CD4-positive, alpha-beta T cell treated with Interferon alpha-2 for 1 hour (primary cell): ENCODE measurements around the gene AP1S2.
"Not testable (repeated sequence)": the region's sequence is repeated elsewhere in the genome, so short reads cannot be mapped to it uniquely, and the experiment has no call there.

Experiments used
- DNase-seq, 2 donors: peaks; one replicate each; pipeline ENCODE4 v3.0.0-alpha.2; 2020 to 2022

The AP1S2 gene

DNA sequence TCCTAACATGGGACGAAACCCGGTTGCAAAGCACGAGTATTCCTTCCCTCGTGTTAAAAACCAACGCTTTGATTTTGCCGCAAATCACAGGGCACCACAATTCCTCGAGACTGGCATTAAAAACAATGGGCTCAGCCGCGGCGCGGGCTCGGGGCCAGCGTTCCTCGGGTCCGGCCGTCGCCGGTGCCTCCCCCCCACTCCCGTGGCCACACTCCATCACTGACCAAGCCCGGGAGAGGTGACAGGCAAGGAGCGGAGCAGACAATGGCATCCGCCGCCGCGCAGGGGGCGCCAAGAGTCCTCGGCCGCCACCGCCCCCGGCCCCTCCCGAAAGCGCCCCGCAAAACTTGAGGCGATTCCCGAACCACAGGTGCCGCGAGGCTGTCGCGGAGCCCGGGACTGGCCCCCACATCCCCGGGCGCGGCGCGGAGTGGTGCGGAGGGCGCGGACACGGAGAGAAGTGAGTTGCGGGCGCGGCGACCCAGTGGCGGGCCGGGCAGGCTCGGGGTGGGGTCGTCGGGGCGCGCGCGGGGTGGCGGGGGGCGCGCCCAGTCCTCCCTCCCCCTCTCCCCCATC is 445 bp downstream of the AP1S2 start:
- DNase-seq, result peak; percentile 38 to 53

DNA sequence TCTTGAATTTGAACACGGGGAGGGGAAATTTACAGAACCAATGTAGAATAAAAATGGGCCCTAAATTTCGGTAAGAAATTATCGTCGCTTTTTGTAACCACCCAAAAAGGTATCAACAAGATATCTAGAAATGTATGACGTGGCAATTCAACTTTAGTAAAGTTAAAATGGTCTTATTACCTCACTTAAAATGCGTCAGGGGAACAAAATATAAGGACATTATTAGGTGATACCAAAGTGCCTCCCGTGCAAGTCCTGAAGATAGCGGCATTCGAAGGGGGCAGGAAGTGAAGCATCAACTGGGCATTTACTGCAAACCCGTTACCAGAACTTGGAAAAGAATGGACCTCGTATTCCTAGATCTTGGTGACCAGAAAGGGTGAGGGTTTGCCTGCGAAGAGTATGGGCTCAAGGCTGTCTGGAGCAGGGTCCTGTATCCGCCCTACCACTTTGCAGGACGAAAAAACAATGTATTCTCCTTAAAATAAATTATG is 980 bp downstream of the AP1S2 start:
- peak in 1 of 2 donors; percentile 1 for DNase-seq

DNA sequence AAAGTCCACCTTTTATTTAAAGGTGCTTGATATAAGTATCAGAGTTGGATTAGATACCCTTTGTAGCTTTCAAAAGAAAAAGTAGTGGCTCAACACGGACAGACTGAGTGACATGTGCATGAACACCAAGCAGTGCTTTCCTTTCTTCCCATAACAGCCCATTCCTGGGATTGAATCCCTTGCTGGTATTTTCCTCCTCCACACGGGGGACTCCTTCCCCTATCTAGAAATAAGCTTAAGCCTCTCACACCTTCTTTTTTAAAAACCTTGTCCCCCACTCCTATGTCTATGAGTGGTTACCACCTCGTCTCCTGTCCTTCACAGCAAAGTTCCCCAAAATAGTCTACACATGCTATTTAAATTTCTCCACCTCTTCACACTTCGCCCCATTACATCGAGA is 5.1 kb downstream of the AP1S2 start:
- DNase-seq, result no peak

DNA sequence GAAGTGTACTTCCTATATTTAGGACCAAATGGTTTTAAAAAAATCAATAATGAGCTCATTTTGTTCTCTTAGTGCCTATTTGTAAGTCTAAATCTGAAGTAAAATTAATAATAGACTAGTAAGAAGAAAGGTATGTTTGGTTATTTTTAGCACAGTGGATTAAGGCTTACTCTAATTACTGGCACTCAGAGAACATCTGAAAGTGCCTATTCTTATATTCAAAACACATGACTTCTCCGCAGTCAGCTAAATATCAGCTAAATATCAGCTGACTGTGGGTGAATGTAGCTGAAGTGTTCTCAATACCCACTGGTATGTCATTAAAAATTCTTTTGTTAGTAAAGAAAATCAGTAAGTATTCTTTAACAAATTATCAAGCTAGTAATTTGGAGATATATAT is 6.0 kb downstream of the AP1S2 start:
- no peak for DNase-seq

DNA sequence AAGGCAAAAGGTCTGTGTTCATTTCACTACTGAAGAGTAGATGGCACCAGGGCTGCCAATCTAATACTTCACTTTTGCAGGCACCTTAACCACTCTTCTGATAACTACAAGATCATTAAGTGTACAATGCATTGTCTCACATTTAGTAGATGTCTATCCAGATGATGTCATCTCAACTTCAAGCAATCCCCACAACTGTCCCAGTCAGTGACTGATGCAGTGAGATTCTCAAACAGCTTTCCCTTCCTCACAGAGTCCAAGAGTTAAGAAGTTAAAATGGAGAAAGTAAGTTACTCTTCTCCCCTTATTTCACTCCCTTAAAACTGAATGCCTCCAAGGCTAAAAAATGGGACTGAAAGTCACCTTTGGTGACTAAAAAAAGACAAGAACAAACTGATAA is 10.7 kb downstream of the AP1S2 start:
- no peak for DNase-seq

DNA sequence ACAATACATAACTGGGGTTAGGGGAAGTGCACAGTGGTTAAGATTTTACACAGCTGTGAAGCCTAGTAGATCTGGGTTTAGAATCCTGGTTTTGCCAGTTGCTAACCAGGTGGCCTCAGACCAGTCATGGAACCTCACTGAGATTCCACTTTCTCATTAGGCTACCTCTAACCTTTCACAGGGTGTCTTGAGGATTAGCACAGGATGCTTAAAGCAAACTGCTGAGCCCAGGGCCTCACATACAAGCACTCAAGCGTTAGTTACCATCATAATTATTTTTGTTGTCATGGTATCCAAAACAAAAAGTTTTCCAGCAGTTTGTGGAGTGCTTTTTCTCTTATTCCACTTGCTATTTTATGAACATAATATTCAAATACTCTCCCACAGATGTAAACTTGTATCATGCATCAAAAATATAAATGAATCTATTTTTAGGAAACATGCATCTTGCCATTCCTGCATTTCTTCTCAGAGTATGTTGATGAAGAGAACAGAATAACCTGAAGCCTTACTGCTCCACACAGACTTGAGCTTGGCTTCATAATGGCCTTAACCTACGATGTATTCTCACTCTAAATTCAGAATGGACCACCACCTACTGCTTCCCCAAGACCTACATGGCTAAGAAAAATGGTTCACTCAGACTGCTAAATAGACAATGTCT is 12.6 kb downstream of the AP1S2 start:
- DNase-seq, result no peak

DNA sequence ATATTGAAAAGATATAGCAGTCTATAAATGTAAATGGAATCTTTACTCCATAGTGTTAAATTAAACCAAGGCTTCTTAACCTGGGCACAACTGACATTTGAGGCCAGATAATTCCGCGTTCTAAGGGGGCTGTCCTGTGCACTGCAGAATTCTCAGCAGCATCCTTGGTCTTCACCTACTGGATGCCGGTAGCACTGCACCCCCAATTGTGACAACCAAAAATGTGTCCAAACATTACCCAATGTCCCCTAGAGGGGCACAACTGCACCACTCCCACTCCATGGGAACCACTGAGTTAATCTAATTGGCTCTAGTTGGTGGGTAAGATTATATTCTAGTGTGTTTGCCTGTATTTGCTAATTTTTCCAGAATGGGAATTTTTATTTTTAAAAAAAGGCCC is 16.6 kb downstream of the AP1S2 start:
- peak in 1 of 2 donors; percentile 20 for DNase-seq

DNA sequence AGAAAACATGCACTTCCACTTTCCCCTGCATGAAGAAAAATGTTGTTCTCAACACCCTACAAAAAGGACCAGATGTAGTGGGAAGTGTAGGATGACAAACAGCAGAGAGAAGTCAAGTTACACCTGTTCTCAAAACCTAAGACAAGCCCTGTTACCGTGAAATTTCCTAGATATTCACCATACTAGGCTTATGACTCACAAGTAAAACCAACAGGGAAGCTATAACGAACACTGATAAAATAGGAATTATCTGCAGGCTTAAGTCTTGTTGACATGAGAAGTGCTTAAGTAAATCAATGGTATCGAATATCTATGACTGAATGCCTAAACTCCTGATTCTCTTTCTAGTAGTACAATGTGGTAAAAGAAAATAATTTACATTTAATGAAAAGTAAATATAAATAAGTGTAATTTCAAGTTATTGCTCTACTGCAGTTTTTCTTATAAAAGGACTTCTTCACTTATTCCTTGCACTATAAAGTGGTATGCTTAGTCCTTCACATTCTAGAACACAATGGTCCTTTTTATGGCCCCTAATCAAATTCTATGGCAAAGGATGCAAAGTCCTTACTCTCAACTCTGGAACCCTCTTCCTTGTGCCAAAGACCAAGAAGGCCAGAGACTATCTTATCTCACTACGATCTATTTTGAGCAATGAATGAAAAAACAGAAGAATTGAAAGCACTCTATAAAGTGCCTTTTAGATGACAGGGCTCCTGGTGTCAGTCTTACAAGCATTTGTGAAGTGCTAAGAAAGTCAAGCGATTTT is 19.6 kb downstream of the AP1S2 start:
- DNase-seq, result no peak

DNA sequence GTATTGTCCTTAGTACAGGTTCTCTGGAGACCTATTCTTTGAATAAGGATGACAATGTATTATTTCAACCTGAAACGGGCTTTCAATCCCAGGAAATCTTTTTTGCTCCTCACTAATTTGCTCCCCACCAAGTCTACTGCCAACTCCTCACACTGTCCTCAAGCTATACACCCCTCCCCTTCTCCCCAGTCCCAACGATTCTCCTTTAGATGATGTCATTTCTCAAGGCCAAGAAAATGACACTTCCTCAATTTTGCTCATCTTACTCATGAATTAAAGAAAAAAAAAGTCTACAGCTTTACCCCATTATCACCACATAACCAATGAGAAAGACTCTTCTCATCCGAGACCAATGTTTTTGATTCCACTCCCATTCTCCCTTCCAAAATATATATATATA is 20.6 kb downstream of the AP1S2 start:
- no peak for DNase-seq

DNA sequence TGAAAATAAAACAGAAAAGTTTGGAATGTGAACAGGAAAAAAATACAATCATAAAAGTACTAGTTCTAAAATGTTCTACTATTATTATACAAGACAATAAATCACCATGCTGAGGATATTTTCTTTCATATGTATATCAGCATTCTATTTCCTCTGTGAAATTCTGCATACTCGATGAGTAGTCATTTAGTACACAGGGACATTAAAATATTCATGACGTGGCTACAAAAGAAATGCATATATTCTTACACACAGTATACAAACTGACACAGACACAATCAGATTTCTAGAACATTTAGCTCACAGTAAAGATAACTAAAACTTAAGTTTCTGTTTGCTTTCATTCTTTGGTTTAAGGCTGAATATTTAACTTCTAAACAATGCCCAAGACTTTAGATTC is 23.3 kb downstream of the AP1S2 start:
- DNase-seq, result not testable (repeated sequence)

DNA sequence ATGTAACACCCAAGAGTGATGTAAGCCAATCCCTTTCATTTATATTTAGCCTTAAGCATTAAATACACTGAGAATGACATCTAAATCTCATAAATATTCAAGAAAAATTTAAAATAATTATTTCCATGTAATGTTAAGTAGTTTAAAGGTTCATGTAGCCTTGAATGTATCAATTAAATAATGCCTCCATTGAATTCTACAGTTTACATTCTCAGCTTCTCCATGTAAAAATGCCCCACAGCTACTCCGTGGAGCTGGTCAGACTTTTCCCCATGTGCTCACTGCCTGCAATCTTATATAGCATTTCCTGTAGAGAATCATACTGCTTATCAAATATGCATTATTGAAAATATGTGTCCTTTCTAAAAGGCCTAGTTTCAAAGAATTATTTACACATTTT is 25.4 kb downstream of the AP1S2 start:
- no peak for DNase-seq

DNA sequence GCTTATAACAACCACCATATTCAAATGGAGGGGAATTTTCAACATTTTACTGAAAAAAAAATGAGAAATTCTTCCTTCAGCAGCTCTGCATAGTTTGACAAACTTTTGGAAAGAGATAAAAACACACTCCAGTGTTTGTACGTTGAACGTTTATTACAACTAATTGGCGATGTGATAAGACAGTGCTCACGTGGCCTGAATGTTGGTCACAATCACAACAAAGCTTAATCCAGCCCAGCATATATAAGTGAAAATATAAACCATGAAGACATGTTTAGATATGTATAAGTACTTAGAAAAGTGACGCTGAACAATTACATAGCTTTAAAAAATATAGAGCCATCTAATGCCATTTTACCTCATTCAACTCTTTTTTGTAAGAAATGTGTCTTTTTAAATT is 28.7 kb downstream of the AP1S2 start:
- no peak for DNase-seq

DNA sequence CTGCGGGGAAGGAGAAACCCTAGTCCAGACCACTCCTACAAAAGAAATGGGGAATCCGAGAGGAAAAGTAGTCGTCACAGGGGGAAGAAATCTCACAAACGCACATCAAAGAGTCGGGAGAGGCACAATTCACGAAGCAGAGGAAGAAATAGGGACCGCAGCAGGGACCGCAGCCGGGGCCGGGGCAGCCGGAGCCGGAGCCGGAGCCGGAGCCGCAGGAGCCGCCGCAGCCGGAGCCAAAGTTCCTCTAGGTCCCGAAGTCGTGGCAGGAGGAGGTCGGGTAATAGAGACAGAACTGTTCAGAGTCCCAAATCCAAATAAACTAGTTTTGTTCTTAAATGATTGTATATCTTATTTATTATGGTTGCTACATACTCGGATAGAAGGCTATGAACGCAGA is 31.7 kb downstream of the AP1S2 start:
- no peak for DNase-seq

DNA sequence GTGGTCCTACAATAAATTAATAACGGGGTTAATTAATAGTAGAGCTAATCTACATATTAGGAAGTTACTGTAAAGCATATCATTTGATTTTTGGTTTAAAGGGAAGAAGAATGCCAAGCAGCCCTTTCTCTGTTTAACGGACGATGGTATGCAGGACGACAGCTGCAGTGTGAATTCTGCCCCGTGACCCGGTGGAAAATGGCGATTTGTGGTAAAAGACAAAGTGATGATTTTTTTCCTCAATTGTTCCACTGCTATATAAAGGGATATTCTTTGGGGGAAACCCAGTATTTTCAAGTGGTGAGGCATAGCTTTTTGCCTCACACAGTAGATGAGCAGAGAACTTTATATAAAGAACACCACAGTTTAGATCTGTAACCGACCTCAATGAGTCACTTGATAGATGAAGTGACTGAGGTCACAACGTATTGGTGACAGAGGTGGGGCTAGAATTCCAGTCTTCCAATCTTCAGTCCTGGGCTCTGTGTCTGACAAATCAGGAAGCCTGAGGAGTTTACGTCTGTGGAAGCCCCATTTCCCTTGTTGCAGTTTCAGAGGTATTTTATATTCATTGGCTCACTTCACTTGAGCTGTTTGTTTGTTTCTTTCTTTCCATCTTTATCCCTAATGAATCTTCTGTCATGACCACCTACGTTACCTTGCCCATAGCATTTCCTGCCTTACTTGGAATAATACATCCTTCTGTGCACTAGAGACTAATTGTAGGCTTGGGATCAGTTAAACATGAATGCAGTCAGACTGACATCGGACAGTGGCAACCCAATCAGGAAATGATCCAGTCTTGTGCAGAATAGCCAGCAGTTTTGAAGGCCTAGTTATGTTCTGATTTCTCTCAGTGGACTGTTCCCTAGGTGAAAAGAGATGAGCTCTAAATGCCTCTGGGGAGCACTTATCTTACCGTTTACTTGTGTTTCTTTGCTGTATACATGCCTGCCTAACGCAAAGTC is 34.2 kb downstream of the AP1S2 start:
- DNase-seq, result no peak

DNA sequence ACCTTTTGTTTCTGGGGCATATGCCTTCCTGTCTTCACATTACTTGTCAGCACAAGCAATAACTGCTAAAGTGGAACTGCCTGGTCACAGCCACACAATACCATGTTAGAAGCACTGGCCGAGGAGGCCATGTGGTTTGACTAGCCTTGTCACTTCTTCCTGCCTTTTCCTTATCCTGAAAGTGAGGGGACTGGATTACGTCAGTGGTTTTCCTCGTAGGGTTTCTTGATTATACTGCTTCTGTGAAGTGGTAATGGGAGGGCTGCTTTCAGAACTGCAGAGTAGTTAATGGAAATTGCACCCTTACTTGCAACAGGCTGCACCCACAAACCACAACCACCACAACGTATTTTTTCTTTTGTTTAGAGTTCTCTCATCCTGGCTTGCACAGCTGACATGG is 37.7 kb downstream of the AP1S2 start:
- peak; percentile 32 to 66 for DNase-seq

DNA sequence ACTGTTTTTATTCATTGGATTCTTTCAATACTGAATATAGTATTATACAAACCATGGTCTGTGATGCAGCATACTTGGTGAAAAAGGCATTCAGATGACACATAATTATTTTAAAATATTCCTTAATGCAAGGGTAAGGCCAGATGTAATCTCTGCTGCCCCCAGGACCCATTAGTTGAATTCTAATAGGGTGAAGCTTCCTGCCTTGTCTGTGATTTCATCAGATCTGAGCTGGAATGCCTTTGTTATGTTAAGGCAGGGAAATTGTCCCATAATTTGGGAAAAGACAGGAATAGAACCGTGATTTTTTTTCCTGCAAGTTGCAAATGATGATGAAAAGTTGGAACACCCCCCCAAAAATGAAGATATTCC is 38.2 kb downstream of the AP1S2 start:
- DNase-seq, result no peak

DNA sequence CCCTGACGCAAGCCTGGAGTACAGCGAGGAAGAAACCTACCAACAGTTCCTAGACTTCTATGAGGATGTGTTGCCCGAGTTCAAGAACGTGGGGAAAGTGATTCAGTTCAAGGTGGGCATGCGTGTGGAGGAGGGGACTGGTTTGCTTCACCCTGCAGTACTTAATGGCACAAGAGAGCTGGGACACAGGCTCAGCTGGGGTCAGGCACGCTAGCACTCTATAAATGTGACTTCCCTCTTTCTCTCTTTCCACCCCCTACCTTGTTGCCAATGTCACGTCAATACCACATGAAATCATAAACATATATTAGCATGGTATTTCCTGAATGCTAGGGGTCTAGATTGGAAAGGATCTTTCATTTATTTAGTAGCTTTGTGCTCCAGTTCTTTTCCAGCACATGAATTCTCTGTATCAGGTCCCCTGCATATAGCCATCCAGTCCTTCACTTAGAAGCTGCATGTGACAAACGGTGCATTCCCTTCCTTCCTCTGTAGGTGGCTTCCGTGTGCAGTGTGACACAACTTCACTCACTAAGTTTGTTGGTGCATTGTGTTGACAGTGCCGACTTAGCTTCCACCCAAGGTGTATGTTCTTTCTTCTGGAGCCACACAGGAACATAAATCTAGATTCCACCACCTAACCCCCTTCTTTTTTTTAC is 38.7 kb downstream of the AP1S2 start:
- peak; percentile 20 to 44 for DNase-seq

DNA sequence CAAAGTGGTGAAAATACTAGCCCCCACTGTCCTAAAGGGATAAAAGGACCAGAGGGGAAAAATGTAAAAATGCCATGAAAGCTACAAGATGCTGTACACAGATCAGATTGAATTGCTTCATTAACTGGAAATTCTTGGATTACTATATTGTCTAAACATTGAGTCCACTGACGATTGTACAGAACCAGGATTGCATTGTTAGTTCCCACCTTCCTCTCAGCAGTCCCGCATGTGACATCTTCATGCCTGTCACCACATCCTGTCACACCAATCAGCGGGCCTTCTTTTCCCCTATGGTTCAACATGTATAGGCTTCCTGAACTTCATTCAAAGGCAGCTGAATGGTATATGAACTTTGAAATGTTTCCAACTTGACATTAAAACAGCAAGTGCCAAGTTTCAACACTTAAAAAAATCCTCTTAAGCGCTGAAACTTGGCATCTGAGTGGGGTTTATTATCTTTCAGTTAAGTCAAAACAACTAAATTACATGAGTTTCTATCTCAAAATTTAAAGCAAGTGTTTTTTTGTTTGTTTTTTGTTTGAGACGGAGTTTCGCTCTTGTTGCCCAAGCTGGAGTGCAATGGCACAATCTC is 39.7 kb downstream of the AP1S2 start:
- DNase-seq, result no peak

DNA sequence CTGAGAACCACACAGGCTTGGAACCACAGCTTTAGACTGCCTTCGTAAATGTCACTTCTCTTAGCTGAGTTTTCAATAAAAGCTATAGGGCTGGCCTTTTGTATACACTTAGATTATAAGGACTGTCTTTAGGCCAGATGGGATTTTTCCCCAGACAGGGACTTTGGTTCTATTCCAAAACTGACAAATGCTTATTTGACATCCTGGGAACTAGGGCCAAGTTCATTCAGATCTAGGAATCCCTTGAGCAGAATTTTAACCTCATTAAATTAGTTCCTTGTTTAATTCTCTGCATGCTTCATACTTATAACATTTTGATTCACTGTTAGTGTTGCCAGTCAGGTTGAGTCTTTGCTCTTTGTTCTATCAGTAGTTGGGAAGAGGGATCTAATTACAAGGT is 41.2 kb downstream of the AP1S2 start:
- no peak for DNase-seq

DNA sequence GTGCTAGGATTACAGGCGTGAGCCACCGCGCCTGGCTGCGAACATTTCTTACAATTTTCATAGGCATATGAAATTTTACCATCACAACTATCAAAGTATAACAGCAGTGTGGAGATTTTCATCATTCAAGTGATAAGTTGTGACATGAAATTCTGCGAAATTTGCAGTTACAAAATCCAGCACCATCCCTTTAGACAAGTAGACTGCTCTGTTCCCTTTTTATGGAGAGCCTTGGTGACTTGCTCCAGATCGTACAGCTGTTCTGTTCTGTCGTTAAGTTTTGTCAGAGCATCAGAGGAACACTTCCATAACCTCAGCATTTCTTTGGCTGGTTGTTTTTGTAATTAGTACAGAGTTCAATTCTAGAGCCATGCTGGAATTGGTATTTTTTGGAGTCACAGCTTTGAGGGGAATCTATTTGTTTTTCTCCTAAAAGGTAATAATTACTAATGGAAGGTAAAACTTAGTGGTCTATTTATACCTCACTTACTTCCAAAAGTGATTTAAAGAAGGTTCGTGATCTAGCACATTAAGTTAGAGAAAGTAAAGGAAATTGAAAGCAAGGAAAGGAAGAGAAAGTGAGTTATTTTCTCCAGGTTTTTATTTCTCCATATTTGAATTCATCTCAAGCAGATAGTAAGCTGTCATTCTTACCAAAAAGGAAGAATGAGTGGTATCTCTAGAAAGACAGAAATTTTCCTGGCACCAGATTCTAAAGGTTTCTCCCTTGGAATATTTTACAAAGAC is 42.2 kb downstream of the AP1S2 start:
- no peak for DNase-seq

DNA sequence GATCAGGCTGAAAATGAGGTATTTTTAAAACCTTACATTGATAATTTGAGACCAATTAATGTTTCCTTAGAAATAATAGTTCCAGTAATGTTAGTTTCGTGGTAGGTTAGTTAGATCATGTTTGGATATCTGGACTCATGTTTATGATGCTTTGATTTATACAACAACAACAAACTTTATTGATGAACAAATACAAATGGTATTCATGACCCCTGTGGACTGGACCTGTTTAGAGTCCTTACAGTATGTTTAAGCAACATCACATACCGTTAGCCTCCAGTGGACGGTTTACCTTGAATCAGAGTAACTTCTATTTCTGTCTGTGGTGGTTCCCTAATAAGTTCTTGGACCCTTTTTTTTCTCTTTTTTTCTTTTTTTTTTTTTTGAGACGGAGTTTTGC is 46.4 kb downstream of the AP1S2 start:
- DNase-seq, result no peak
